ENCODE measurements around the gene ACTN1.

The ACTN1 gene

DNA sequence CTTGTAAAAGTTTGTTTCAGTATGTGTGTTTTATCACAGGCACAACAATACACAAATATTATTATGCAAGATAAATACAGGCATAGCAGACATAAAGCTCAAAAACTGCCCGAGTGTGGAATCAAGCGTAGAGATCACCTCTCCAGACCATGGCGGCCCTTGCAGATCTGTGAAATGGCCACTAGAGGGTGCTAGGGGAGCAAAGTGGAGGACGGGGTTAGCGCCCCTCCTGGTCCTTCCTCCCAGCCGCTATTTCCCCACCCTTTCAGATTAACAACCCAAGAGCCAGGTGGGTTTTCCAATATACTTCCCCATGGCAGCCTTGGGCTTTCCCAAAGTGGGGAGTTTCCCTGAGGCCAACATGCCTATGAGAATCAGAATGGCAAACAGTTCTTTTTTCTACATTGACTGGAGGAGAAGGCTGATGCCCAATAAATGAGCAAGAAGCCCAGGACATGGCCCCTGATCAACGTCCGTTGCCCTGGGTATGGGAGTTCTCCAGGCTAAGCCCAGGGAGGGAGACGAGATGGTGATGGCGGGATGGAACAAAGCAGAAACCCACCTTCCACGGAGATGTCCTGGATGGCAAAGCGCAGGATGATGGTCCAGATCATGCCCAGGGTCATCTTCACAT lies 67.4 kb downstream of the ACTN1 start:
- Mint-ChIP-seq H3K27ac (peak overlapping the region in 1 of 2 donors; percentile 51), H3K9me3 (no peaks in the 10 kb centered on the region), H3K4me1 (ENCODE audit: low read depth in 2 of 2) (peaks cover 0 to 6% of the 10 kb centered on the region in 2 donors), H3K27me3 (peaks cover 6 to 7% of the 10 kb centered on the region in 2 donors), H3K4me3 (no peak overlapping the region), H3K36me3 (ENCODE audit: insufficient read depth) (no peaks in the 10 kb centered on the region)
- DNase-seq (peak; percentile 69 to 73 (median 73)), ATAC-seq (replicated peaks) (peak; percentile 97)

DNA sequence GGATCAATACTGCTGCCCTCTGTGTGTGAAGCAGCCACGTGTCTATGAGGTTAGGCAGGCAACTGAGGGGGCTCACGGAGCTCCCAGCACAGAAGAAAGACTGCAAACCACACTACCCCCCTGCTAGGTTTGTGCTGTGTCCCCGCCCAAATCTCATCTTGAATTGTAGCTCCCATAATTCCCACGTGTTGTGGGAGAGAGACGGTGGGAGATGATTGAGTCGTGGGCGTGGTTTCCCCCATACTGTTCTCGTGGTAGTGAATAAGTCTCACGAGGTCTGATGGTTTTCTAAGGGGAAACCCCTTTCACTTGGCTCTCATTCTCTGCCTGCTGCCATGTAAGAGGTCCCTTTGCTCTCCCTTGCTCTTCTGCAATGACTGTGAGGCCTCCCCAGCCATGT lies 68.6 kb downstream of the ACTN1 start:
- no peaks in the 10 kb centered on the region for H3K36me3 Mint-ChIP-seq (ENCODE audit: insufficient read depth)
- ATAC-seq (replicated peaks) (no peak), DNase-seq (no peak)
- H3K27ac Mint-ChIP-seq, result no peak overlapping the region
- no peaks in the 10 kb centered on the region for H3K9me3 Mint-ChIP-seq
- peaks cover 6 to 7% of the 10 kb centered on the region in 2 donors for H3K27me3 Mint-ChIP-seq
- no peak overlapping the region for H3K4me3 Mint-ChIP-seq
- peaks cover 0 to 6% of the 10 kb centered on the region in 2 donors for H3K4me1 Mint-ChIP-seq (ENCODE audit: low read depth in 2 of 2)

DNA sequence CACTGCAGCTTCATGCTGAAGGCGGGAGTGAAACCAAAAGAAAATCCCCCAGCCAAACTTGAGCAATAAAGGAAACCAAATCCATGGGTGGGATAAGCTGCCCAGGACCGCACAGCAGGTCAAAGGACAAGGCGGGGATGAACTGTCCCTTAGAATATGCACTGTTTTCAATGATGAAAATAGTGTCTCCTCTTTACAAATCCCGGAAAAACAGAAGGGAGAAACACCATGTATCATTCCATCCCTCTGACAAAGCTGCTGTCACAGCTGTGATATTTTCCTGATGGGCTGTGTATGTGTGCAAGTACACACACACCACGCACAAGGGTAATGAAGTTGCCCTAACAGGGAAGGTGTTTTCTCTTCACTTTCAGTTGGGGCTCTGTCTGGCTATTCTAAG lies 70.3 kb downstream of the ACTN1 start:
- no peaks in the 10 kb centered on the region for H3K9me3 Mint-ChIP-seq
- H3K4me3 Mint-ChIP-seq, result no peak overlapping the region
- H3K27ac Mint-ChIP-seq, result no peak overlapping the region
- H3K36me3 Mint-ChIP-seq (ENCODE audit: insufficient read depth), result peaks cover 2% of the 10 kb centered on the region
- H3K27me3 Mint-ChIP-seq, result peaks cover 6 to 15% of the 10 kb centered on the region in 2 donors
- DNase-seq (no peak), ATAC-seq (replicated peaks) (no peak)
- peaks cover 0 to 6% of the 10 kb centered on the region in 2 donors for H3K4me1 Mint-ChIP-seq (ENCODE audit: low read depth in 2 of 2)

- peaks cover 6 to 15% of the 10 kb centered on the region in 2 donors for H3K27me3 Mint-ChIP-seq
- H3K36me3 Mint-ChIP-seq (ENCODE audit: insufficient read depth), result peaks cover 2% of the 10 kb centered on the region
- H3K9me3 Mint-ChIP-seq, result no peaks in the 10 kb centered on the region
These were observed 70.9 kb downstream of the ACTN1 start for GRCh38 chr14:68908201-68908600.

GRCh38 chr14:68906439-68906838 lies 72.7 kb downstream of the ACTN1 start:
- no peaks in the 10 kb centered on the region for H3K9me3 Mint-ChIP-seq
- peaks cover 2% of the 10 kb centered on the region for H3K36me3 Mint-ChIP-seq (ENCODE audit: insufficient read depth)
- H3K4me1 Mint-ChIP-seq (ENCODE audit: low read depth in 2 of 2), result peaks cover 0 to 3% of the 10 kb centered on the region in 2 donors
- H3K4me3 Mint-ChIP-seq, result no peak overlapping the region
- ATAC-seq (replicated peaks) (no peak), DNase-seq (no peak)
- no peak overlapping the region for H3K27ac Mint-ChIP-seq
- H3K27me3 Mint-ChIP-seq, result peaks cover 2 to 15% of the 10 kb centered on the region in 2 donors

More at GRCh38 chr14:68908201-68908600, 70.9 kb downstream of the ACTN1 start:
- peaks cover 0 to 6% of the 10 kb centered on the region in 2 donors for H3K4me1 Mint-ChIP-seq (ENCODE audit: low read depth in 2 of 2)
- no peak overlapping the region for H3K4me3 Mint-ChIP-seq
- DNase-seq (no peak), ATAC-seq (replicated peaks) (no peak)
- H3K27ac Mint-ChIP-seq, result no peak overlapping the region

DNA sequence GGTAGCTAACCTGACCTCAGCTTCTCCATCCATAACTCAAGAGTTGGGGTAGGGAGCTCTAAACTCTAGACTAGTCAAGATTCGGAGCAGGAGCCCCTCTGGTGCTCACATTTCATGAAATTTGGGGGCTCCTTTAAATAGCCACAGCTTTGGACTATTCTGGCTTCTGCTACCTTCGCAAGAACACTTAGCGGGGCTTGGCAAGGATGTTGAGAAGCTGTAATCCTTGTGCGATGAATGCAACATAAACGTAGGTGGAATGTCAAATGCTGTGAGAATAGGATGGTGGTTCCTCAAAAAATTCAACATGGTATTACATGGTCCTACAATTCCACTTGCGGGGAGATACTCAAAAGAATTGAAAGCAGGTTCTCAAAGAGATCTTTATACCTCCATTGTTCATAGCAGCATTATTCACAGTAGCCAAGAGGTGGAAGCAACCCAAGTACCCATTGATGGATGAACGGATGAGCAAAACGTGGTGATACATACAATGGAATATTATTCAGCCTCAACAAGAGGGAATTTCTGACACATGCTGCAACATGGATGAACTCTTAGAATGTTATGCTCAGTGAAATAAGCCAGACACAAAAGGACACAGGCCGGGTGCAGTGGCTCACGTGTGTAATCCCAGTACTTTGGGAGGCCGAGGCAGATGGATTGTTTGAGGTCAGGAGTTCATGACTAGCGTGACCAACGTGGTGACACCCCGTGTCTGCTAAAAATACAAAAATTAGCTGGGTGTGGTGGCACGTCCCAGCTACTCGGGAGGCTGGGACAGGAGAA lies 73.8 kb downstream of the ACTN1 start:
- no peak overlapping the region for H3K4me3 Mint-ChIP-seq
- no peak overlapping the region for H3K27ac Mint-ChIP-seq
- no peaks in the 10 kb centered on the region for H3K9me3 Mint-ChIP-seq
- DNase-seq (no peak), ATAC-seq (replicated peaks) (no peak)
- peaks cover 0 to 14% of the 10 kb centered on the region in 2 donors for H3K27me3 Mint-ChIP-seq
- H3K4me1 Mint-ChIP-seq (ENCODE audit: low read depth in 2 of 2), result peaks cover under 1 to 2% of the 10 kb centered on the region in 2 donors
- peaks cover 7% of the 10 kb centered on the region for H3K36me3 Mint-ChIP-seq (ENCODE audit: insufficient read depth)

GRCh38 chr14:68902357-68902756 lies 76.7 kb downstream of the ACTN1 start:
- Mint-ChIP-seq H3K27ac (no peak overlapping the region), H3K36me3 (ENCODE audit: insufficient read depth) (peaks cover 19% of the 10 kb centered on the region), H3K27me3 (peaks cover 0 to 8% of the 10 kb centered on the region in 2 donors), H3K4me1 (ENCODE audit: low read depth in 2 of 2) (peaks cover 17 to 22% of the 10 kb centered on the region in 2 donors), H3K9me3 (peaks cover 5 to 13% of the 10 kb centered on the region in 2 donors), H3K4me3 (no peak overlapping the region)
- DNase-seq, result no peak
- no peak for ATAC-seq (replicated peaks)

DNA sequence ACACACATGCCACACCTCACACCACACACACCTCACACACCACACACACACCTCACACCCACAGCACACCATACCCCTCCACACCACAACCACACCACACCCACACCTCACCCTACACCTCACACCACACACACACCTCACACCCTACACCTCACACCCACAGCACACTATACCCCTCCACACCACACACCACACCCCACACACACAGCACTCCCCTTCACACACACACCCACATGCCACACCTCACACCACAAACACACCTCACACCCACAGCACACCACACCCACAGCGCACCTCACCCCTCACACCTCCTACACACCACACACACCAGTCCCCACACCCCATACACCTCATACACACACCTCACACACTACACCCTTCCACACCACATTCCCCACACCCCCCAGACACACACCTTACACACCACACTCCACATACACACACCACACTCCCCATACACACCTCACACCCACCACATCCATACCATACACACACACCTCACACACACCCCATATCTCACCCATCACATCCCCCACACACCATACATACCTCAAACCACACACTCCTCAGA lies 80.0 kb downstream of the ACTN1 start:
- DNase-seq (peak; percentile 10 to 23 (median 16)), ATAC-seq (replicated peaks) (peak; percentile 71)
- H3K27ac Mint-ChIP-seq, result peak overlapping the region; percentile 86 to 89
- H3K4me3 Mint-ChIP-seq, result peak overlapping the region in 1 of 2 donors; percentile 26
- peaks cover 17% of the 10 kb centered on the region for H3K36me3 Mint-ChIP-seq (ENCODE audit: insufficient read depth)
- H3K9me3 Mint-ChIP-seq, result peaks cover 5 to 13% of the 10 kb centered on the region in 2 donors
- H3K27me3 Mint-ChIP-seq, result no peaks in the 10 kb centered on the region
- peaks cover 17 to 22% of the 10 kb centered on the region in 2 donors for H3K4me1 Mint-ChIP-seq (ENCODE audit: low read depth in 2 of 2)

DNA sequence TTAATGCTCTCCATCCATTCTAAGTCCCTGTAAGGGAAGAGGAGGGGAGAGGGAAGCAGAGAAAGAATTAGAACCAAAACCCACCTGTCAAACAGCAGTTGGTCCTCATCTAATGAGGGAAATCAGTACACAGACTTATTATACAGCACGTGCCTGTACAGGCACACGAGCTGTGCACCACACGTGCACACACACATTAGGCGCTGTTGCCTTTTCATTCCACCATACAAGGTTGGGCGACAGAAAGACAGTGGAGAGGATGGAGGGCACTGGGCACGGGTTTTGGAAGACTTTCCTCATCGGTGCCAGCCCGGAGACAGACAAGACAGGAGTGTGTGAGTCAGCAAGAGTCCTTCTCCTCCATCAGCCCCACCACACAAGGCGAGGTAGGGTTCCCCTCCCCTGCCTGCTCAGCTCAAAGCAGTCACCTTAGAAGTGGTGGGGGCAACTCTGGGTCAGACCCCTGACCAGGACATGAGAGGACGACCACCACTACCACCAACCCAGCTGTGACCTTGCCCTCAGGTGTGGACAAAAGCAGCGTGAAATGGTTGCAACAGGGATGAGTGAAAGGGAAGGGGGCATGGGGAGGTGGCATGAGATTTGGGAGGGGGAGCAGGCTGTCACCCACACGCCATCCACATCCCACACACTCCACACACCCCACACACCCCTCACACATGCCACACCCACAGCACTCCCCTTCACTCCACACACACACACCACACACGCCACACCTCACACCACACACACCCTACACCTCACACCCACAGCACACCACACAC lies 80.7 kb downstream of the ACTN1 start:
- Mint-ChIP-seq H3K27ac (peak overlapping the region; percentile 86 to 89), H3K4me1 (ENCODE audit: low read depth in 2 of 2) (peaks cover 17 to 22% of the 10 kb centered on the region in 2 donors), H3K36me3 (ENCODE audit: insufficient read depth) (peaks cover 17% of the 10 kb centered on the region), H3K9me3 (peaks cover 5 to 13% of the 10 kb centered on the region in 2 donors), H3K27me3 (no peaks in the 10 kb centered on the region), H3K4me3 (peak overlapping the region in 1 of 2 donors; percentile 26)
- ATAC-seq (replicated peaks), result peak; percentile 65
- no peak for DNase-seq

DNA sequence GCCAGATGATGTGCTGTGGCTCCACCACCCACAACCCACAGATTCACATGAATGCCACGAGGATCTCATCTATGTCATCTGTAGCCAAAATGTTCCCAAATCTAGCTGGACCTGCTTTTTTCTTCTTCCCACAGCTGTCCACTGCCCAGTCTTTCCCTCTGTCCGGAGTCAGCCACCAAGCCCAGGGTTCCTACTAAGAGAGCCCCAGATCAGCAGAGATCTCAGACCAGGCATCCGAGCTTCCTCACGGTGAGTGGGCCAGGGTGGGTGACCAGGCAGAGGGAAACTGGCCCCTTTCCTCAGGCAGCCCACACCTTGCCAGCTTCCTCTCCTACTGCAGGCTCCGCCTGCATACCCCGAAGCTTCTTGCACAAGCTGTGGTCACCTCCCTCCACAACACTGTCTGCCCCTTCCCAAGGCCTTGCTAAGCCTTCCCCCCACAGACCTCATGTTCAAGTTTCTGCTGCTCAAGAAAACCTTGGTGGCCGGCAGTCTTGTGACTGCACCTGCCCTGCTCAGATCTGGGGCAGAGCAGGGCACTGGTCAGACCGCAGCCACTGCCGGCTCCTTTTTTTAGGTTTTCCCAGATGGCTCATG lies 81.4 kb downstream of the ACTN1 start:
- Mint-ChIP-seq H3K9me3 (peaks cover 5 to 13% of the 10 kb centered on the region in 2 donors), H3K36me3 (ENCODE audit: insufficient read depth) (peaks cover 17% of the 10 kb centered on the region), H3K4me1 (ENCODE audit: low read depth in 2 of 2) (peaks cover 17 to 22% of the 10 kb centered on the region in 2 donors), H3K27me3 (no peaks in the 10 kb centered on the region), H3K4me3 (no peak overlapping the region), H3K27ac (peak overlapping the region; percentile 86 to 89)
- DNase-seq (no peak), ATAC-seq (replicated peaks) (no peak)

DNA sequence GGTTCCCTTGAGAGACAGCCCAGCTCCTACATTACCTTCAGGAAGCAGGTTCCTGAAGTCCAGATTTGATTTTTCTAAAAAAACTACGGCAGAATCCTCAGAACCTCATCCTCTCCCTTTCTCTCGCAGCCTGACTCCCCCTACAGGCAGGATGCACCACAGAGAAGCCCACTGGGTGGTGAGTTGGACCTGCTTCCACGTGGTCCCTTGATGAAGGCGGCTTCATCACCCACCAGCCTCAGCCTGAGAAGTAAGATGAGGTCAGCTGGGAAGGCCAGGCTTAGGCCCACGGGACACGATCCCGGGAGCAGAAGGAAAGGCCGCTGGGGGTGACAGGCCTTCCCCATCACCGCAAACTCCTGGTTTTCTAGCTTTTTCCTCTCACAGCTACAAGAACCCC lies 83.0 kb downstream of the ACTN1 start:
- H3K9me3 Mint-ChIP-seq, result peaks cover 5 to 13% of the 10 kb centered on the region in 2 donors
- no peak for DNase-seq
- H3K36me3 Mint-ChIP-seq (ENCODE audit: insufficient read depth), result peaks cover 17% of the 10 kb centered on the region
- H3K27ac Mint-ChIP-seq, result peak overlapping the region in 1 of 2 donors; percentile 25
- ATAC-seq (replicated peaks), result no peak
- no peak overlapping the region for H3K4me3 Mint-ChIP-seq
- H3K4me1 Mint-ChIP-seq (ENCODE audit: low read depth in 2 of 2), result peaks cover 17 to 22% of the 10 kb centered on the region in 2 donors
- H3K27me3 Mint-ChIP-seq, result no peaks in the 10 kb centered on the region

GRCh38 chr14:68894802-68895703 lies 84.0 kb downstream of the ACTN1 start:
- Mint-ChIP-seq H3K27me3 (no peaks in the 10 kb centered on the region), H3K4me1 (ENCODE audit: low read depth in 2 of 2) (peaks cover 15 to 18% of the 10 kb centered on the region in 2 donors), H3K27ac (no peak overlapping the region), H3K36me3 (ENCODE audit: insufficient read depth) (peaks cover 12% of the 10 kb centered on the region), H3K4me3 (no peak overlapping the region), H3K9me3 (peaks cover 5 to 13% of the 10 kb centered on the region in 2 donors)
- ATAC-seq (replicated peaks) (no peak), DNase-seq (no peak)
